ENCODE measurements around the gene CNFN.
A peak's percentile ranks its signal among the peaks of the same experiment; 100 is the strongest.

CNFN gene

DNA sequence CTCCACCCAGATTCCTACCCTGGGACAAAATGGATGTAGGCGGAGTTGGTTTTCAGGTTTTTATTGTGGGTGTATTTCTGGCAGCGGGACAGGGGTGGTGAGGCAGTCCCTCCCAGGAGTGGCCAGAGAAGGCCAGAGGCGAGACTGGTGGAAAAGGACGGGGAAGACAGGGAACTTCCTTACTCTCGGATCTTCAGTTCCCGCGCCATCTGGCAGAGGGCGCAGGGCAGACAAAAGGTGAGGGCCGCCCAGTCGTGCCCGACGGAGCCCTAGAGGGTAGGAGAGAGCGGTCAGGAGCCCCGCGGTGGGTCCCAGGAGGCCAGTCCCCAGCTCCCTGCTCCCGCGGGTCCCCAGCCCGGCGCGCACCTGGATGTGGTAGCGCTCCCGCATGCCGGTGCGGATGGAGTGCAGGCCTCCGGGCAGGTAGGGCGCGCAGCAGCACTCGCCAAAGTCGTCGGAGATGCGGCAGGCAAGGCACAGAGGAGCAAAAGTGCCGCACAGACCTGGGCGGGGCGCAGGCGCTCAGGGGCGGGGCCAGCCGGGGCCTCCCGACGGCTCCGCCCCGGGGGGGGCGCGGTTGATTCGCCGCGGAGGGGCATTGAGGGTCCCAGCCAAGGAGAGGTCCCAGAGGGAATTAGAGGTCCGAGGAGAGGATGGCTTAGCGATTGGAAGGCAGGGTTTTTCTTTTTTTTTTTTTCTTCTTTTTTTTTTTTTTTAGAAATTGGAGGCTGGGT, 3.0 kb downstream of the CNFN start:
- DNase-seq (ENCODE audit: insufficient read length, low spot score) (peak; percentile 80), FAIRE-seq (peak; percentile 59)
- TF ChIP-seq SPI1 (IDR thresholded peaks at IDR 0.05; ENCODE audit: low read depth, low read length): no peak
- no peak for TF ChIP-seq POU2F2 (IDR thresholded peaks at IDR 0.05; ENCODE audit: low read depth, low read length)

DNA sequence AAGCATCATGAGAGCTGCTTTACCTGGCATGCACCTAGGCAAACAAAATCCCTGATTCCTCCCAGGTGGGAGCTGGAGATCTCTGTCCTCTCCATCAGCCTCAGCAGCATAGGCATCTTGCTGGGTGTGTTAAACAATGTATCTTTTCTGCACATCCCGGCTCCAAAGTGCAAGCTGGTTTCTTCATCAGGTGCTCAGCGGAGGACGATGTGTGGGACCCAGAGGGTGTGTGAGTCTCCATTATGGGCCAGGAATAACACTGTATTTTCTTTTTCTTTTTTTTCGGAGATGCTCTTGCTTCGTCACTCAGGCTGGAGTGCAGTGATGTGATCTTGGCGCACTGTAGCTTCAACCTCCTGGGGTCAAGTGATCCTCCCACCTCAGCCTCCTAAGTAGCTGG, 9.9 kb downstream of the CNFN start:
- DNase-seq (ENCODE audit: insufficient read length, low spot score) (no peak), FAIRE-seq (no peak)
- no peak for TF ChIP-seq POLR2A (IDR thresholded peaks at IDR 0.05; ENCODE audit: low read depth, low read length)
- no peak for TF ChIP-seq POLR2AphosphoS5 (IDR thresholded peaks at IDR 0.05; ENCODE audit: low read depth, low read length)
- TF ChIP-seq PAX5 (IDR thresholded peaks at IDR 0.05; ENCODE audit: insufficient read depth, low read length, severe bottlenecking): no peak
- no peak for TF ChIP-seq SPI1 (IDR thresholded peaks at IDR 0.05; ENCODE audit: low read depth, low read length)
- TF ChIP-seq TAF1 (IDR thresholded peaks at IDR 0.05; ENCODE audit: low read depth, low read length): no peak
- TF ChIP-seq POU2F2 (IDR thresholded peaks at IDR 0.05; ENCODE audit: low read depth, low read length): no peak

DNA sequence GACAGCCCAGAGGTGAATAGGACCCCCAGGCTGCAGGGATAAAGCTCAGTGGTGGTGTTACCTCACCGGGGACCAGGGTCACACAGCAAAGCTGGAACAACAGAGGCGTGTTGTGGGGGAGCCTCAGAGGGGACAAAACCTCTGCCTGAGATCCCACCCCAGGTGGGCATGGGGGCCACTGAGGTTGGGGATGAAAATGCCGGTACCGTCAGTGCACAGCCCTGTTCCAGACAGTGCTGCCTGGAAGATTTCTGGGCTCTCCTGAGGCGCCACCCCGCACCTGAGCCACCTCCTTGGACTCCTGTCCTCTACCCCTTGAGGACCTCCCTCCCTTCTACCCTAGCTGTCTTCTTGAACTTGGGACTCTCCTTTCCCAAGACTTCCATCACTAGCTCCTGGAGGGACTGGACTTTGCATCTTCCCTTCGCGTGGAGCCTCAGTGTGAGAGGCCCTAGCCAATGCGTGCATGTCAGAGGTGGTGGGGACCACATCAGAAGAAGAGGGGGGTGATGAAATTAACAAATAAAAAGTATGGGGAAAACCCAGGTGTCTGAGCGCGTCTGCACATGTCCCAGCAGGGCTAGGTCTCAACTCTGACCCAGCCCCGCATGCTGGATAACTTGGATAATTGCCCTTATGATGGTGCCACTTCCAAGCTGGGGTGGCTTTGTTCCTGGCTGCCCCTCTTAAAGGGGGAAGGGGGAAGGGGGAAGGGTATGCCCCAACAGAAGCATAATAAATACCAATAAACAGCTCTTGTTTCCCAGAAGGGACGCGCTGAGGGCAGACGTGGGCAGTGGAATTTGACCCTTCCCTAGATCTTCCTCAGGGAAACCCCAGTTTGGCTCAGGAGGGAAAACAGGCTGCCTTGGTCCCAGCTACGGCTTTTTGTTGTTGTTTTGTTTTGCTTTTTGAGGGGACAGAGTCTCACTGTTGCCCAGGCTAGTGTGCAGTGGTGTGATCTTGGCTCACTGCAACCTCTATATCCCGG, 11.6 kb downstream of the CNFN start:
- FAIRE-seq: no peak
- DNase-seq (ENCODE audit: insufficient read length, low spot score): no peak
- no peak for TF ChIP-seq POLR2AphosphoS5 (IDR thresholded peaks at IDR 0.05; ENCODE audit: low read depth, low read length)
- no peak for TF ChIP-seq PAX5 (IDR thresholded peaks at IDR 0.05; ENCODE audit: insufficient read depth, low read length, severe bottlenecking)
- TF ChIP-seq TAF1 (IDR thresholded peaks at IDR 0.05; ENCODE audit: low read depth, low read length): no peak
- no peak for TF ChIP-seq POU2F2 (IDR thresholded peaks at IDR 0.05; ENCODE audit: low read depth, low read length)
- TF ChIP-seq SPI1 (IDR thresholded peaks at IDR 0.05; ENCODE audit: low read depth, low read length): no peak
- no peak for TF ChIP-seq POLR2A (IDR thresholded peaks at IDR 0.05; ENCODE audit: low read depth, low read length)

GRCh38 chr19:42376177-42376555, 13.9 kb downstream of the CNFN start:
- DNase-seq (ENCODE audit: insufficient read length, low spot score) (no peak), FAIRE-seq (no peak)
- no peak for TF ChIP-seq SPI1 (IDR thresholded peaks at IDR 0.05; ENCODE audit: low read depth, low read length)
- no peak for TF ChIP-seq POLR2A (IDR thresholded peaks at IDR 0.05; ENCODE audit: low read depth, low read length)
- no peak for TF ChIP-seq TAF1 (IDR thresholded peaks at IDR 0.05; ENCODE audit: low read depth, low read length)
- TF ChIP-seq POU2F2 (IDR thresholded peaks at IDR 0.05; ENCODE audit: low read depth, low read length): no peak
- TF ChIP-seq POLR2AphosphoS5 (IDR thresholded peaks at IDR 0.05; ENCODE audit: low read depth, low read length): no peak
- TF ChIP-seq PAX5 (IDR thresholded peaks at IDR 0.05; ENCODE audit: insufficient read depth, low read length, severe bottlenecking): no peak

- FAIRE-seq: no peak
- TF ChIP-seq SPI1 (IDR thresholded peaks at IDR 0.05; ENCODE audit: low read depth, low read length): no peak
- no peak for TF ChIP-seq TAF1 (IDR thresholded peaks at IDR 0.05; ENCODE audit: low read depth, low read length)
- DNase-seq (ENCODE audit: insufficient read length, low spot score): no peak
Observed at GRCh38 chr19:42375415-42376176, 14.5 kb downstream of the CNFN start.

DNA sequence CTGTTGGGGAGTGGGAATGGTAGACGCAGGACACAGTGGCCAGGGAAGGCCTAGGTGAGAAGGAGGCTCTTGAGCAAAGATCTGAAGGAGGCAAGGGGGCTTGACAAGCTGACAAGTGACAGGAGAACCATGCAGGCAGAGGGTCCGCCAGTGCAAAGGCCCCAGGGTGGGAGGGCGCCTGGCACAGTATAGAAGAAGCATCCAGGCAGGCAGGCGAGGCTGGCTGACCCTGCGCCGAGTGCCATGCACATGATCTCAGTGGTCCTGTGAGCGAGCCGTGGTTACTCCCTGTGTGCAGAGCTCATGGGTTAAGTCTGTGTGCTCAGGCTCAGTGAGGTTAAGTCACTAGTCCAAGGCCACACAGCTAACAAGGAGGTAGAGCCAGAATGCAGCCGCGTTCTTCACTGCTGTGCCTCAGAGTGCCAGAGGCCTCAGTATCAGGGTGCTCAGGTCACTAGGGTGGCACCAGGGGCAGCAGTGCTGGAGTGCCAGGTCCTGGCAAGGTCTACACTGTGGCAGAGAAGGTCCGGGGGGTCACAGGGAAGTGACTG, 15.2 kb downstream of the CNFN start:
- no peak for FAIRE-seq
- DNase-seq (ENCODE audit: insufficient read length, low spot score): no peak
- TF ChIP-seq POLR2AphosphoS5 (IDR thresholded peaks at IDR 0.05; ENCODE audit: low read depth, low read length): no peak
- TF ChIP-seq SPI1 (IDR thresholded peaks at IDR 0.05; ENCODE audit: low read depth, low read length): no peak
- no peak for TF ChIP-seq PAX5 (IDR thresholded peaks at IDR 0.05; ENCODE audit: insufficient read depth, low read length, severe bottlenecking)
- no peak for TF ChIP-seq TAF1 (IDR thresholded peaks at IDR 0.05; ENCODE audit: low read depth, low read length)
- TF ChIP-seq POU2F2 (IDR thresholded peaks at IDR 0.05; ENCODE audit: low read depth, low read length): no peak
- no peak for TF ChIP-seq POLR2A (IDR thresholded peaks at IDR 0.05; ENCODE audit: low read depth, low read length)

DNA sequence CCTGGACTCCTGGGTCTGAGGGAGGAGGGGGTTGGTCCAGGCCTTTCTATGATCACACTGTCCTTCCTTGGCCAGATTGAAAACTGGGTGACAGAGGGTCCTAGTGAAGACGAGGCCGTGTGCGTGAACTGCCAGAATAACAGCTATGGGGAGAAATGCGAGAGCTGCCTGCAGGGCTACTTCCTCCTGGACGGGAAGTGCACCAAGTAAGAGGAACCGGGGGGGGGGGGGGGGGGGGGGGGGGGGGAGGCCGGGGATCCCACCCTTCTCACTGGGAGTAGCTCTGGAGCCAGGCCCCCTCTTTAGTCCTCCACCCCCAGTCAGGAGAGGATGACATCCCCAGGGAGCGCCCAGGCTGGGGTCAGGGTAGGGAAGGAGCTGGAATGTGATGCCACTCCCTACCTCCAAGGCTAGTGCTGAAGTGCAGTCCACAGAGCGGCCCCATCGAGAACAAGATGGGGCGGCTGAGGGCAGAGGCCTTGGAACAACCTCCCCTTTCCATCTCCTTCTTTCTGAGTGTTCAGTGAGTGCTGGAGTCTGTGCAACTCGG, 19.4 kb downstream of the CNFN start:
- DNase-seq (ENCODE audit: insufficient read length, low spot score) (no peak), FAIRE-seq (peak; percentile 58)
- TF ChIP-seq SPI1 (IDR thresholded peaks at IDR 0.05; ENCODE audit: low read depth, low read length): no peak
- TF ChIP-seq POLR2AphosphoS5 (IDR thresholded peaks at IDR 0.05; ENCODE audit: low read depth, low read length): no peak
- TF ChIP-seq POLR2A (IDR thresholded peaks at IDR 0.05; ENCODE audit: low read depth, low read length): no peak
- TF ChIP-seq PAX5 (IDR thresholded peaks at IDR 0.05; ENCODE audit: insufficient read depth, low read length, severe bottlenecking): no peak
- no peak for TF ChIP-seq TAF1 (IDR thresholded peaks at IDR 0.05; ENCODE audit: low read depth, low read length)
- no peak for TF ChIP-seq POU2F2 (IDR thresholded peaks at IDR 0.05; ENCODE audit: low read depth, low read length)

DNA sequence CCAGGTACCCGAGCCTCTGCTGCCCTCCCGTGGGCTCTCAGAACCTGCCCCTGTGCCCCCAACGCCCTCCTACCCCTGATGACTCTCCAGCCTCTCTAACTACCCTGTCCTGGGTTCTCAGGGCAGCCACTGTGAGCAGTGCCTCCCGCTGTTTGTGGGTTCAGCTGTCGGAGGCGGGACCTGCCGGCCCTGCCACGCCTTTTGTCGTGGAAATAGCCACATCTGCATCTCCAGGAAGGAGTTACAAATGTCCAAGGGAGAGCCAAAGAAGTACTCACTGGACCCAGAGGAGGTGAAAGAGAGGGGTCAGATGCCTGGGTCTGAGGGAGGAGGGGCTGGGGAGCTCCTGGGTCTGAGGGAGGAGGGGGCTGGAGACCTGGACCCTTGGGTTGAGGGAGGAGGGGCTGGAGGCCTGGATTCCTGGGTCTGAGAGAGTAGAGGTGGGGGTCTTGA, 20.0 kb downstream of the CNFN start:
- no peak for TF ChIP-seq PAX5 (IDR thresholded peaks at IDR 0.05; ENCODE audit: insufficient read depth, low read length, severe bottlenecking)
- TF ChIP-seq POU2F2 (IDR thresholded peaks at IDR 0.05; ENCODE audit: low read depth, low read length): no peak
- no peak for TF ChIP-seq TAF1 (IDR thresholded peaks at IDR 0.05; ENCODE audit: low read depth, low read length)
- no peak for TF ChIP-seq POLR2A (IDR thresholded peaks at IDR 0.05; ENCODE audit: low read depth, low read length)
- no peak for TF ChIP-seq POLR2AphosphoS5 (IDR thresholded peaks at IDR 0.05; ENCODE audit: low read depth, low read length)
- TF ChIP-seq SPI1 (IDR thresholded peaks at IDR 0.05; ENCODE audit: low read depth, low read length): no peak
- DNase-seq (ENCODE audit: insufficient read length, low spot score) (no peak), FAIRE-seq (no peak)
